GM21619 (cell line): ENCODE results near the gene PTPRN2.

Source experiments
- ATAC-seq: cut with Tn5 transposase; IDR thresholded peaks from one replicate; pipeline ENCODE4 v1.9.1; 2021; ENCODE audit not compliant: unreplicated experiment

Gene PTPRN2

DNA sequence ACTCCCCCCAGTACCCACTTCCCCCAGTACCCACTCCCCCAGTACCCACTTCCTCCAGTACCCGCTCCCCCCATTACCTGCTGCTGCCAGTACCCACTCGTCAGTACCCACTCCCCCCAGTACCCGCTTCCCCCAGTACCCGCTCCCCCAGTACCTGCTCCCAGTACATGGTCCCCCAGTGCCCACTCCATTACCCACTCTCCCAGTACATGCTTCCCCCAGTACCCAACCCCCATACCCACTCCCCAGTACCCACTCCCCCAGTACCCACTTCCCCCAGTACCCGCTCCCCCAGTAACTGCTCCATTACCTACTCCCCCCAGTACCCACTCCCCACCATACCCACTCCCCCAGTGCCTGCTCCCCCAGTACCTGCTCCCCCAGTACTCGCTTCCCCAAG, 700.2 kb downstream of the PTPRN2 start:
- no peak for ATAC-seq

DNA sequence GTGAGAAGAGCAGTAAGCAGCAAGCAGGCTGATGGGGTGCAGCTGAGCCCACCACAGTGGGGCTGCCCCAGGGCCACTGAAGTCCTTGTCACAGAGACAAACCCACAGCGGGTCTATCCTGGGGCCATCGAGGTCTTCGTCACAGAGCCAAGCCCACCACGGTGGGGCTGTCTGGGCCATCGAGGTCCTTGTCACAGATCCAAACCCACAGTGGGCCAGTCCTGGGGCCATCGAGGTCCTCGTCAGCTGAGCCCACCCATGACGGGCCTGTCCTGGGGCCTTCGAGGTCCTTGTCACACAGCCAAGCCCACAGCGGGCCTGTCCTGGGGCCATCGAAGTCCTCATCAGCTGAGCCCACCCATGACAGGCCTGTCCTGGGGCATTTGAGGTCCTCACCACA, 700.9 kb downstream of the PTPRN2 start:
- no peak for ATAC-seq

DNA sequence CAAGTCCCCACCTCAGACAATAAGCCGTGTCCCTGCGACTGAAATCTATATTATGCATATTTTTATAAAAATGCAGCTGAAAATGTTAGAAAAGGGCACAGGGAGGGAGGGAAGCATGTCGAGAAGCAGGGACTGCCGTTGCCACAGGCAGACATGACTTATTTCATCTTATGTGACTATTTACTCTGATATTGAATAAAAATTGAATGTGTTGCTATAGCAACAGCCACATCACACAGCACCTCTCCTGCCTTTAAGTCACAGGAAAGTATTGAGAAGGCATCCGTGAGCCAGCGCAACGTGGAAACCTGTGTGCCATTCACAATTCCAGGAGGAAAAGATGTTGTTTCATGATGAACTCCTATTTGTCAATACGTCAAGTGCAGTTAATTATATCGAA, 701.4 kb downstream of the PTPRN2 start:
- ATAC-seq, result no peak

DNA sequence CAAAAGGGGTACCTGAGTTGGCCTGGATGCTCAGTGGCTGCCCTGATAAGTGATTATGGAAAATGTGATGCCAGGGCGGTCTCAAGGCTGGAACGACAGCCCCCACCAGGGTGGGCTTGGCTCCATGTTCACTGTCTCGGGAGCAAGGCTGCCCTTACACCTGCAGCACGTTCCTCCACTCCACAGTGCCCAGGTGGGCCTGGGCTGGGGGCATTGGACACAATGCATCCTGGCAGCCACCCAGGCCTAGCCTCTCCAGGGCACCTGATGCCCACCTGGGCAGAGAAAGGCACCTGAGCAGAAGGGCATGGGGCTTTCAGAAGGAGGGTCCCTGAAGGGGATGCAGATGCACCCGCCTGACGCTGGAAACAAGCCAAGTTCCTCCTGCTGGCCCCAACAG, 702.5 kb downstream of the PTPRN2 start:
- no peak for ATAC-seq

DNA sequence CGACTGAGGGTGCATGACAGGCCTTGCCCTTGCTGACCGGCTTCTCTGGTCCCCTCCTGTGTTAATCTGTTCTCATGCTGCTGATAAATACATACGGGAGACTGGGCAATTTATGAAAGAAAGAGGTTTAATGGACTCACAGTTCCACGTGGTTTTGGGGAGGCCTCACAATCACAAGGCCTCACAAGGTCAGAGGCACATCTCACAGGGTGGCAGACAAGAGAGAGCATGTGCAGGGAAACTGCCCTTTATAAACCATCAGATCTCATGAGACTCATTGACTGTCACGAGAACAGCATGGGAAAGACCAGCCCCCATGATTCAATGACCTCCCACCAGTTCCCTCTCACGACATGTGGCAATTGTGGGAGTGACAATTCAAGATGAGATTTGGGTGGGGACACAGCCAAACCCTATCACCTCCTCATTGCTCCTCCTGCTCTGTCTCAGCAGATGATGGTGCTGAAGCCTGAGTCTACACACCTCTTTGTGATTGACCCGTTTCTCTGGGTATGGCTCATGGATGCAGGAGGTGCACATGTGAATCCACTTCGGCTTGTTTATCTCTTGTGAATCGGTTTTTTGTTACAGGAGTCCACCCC, 703.1 kb downstream of the PTPRN2 start:
- no peak for ATAC-seq

DNA sequence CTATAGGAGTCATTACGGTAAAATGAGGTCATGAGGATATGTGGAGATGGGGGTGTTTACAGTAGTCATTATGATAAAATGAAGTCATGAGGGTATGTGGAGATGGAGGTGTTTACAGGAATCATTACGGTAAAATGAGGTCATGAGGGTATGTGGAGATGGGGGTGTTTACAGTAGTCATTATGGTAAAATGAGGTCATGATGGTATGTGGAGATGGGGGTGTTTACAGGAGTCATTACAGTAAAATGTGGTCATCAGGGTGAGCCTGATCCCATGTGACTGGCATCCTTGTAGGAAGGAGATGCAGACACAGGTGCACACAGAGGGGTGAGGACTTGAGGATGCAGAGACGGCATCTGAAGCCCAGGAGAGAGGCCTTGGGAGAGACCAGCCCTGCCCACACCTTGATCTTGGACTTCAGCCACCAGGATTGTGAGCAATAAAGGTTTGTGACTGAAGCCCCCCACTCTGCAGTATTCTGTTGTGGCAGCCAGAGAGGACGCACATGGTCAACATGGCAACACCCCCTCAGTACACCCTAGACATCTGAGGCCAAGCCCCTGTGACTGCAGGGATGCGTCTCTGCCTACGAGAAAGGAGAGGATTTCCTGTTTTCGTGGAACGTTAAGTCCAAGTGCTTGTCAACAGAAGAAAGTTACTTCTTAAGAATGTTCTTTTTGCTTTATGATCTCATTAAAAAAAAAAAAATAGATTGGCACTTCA, 706.4 kb downstream of the PTPRN2 start:
- ATAC-seq, result no peak

DNA sequence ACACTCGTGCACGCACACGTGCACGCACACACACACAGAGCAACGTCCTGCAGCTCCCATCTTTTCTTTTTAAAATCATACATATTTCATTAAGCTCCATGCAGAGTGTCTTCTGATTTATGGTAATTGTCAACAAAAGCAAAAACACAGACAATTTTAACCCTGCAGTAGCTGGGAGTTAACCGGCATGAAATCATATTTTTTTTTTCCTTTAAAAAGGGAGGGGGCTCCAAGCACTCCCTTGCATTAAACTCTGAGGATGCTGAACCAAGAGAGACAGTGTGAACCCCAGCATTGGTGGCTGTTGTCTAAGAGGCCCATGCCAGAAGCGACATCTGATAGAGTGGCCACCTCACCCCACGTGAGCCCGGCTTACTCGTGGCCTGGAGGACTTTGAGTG, 708.2 kb downstream of the PTPRN2 start:
- ATAC-seq, result no peak

DNA sequence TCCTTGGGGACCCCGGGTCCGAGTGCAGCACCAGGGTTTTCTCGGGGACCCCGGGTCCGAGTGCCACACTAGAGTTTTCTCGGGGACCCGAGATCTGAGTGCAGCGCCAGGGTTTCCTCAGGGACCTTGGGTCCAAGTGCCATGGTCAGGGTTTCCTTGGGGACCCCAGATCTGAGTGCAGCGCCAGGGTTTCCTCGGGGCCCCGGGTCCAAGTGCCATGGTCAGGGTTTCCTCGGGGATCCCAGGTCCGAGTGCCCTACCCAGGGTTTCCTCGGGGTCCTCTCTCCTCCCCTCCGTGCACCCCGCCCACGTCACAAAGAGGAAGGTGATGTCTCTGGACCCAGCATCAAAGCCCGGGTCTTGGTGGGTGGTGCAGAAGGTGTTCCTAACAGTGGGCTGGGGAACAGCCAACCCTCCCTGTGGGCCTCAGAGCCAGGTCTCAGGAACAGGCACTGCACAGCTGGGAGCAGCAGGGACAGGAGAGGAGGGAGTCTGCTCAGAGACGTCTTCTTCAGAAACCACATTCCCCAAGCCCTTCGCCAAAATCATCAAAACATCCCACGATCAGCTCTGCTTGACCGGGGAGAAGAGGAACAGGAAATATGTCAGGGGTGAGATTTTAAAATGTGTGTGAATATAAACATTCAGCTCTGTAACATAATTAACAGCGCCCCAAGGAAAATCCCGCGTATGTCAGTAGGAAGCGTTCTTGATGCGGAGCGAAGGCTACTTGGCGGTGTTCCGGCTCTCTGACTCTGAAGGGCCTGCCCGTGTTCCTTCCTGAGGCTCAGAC, 710.1 kb downstream of the PTPRN2 start:
- no peak for ATAC-seq

DNA sequence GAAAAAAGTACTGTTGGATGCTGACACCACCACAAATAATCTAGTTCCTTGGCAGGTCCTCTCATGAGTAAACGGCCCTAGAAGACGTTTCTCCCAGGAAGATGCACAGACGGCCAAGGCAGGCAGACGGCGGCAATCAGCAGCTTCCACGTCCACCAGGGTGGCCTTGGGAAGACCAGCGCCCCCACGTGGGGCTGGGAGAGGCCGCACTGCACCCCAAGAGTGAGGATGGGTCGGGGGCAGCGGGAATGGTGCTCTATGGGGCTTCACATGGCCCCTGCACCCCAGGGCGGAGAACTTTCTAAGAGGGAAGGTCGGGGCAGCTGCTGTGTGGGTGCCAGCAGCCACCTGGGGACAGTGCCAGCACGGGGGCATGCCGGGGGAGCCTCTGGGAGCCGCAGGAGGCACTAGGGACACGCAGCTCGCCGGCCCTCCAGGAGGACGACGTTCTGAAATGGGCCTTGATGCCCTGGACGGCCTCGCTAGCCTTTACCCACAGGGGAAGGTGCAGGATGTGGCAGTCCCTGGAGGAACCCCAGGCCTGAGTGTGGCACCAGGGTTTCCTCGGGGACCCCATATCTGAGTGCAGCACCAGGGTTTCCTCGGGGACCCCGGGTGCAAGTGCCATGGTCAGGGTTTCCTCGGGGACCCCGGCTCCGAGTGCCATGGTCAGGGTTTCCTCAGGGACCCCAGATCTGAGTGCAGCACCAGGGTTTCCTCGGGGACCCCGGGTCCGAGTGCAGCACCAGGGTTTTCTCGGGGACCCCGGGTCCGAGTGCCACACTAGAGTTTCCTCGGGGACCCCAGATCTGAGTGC, 710.9 kb downstream of the PTPRN2 start:
- ATAC-seq, result no peak

DNA sequence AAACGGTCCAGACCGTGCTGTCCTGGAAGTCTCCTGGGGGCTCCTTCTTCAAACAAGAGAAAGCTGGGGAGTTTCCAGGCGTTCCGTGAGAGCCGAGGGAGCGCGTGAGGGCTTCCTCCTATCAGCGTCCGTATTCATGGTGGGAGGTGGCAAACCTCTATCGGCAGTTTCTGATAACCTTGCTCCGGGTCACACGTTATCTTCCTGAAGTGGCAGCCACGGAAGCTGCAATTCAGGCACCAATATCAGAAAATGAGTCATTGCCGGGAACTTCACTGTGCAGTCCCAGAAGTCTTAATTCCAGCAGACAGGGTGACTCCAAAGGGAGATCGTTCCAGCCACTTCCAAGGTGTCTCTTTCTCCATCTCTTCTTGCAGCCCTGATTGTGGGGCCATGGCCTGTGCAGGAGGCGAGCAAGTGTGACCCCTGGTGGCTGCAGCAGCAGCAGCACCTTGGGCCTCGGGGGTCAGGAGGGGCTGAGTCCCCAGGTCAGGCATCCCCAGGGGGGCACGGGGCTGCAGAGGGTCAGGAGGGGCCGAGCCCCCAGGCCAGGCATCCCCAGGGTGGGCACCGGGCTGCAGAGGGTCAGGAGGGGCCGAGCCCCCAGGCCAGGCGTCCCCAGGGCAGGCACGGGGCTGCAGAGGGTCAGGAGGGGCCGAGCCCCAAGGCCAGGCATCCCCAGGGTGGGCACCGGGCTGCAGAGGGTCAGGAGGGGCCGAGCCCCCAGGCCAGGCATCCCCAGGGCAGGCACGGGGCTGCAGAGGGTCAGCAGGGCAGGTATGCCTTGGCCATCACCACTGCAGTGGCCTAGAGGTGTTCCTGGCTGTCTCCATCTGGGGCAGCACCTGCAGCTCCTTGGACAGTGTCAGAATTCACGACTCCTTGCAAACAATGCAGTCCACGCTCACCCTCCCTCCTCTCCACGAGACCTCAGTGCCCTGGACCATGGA, 712.1 kb downstream of the PTPRN2 start:
- ATAC-seq, result no peak

DNA sequence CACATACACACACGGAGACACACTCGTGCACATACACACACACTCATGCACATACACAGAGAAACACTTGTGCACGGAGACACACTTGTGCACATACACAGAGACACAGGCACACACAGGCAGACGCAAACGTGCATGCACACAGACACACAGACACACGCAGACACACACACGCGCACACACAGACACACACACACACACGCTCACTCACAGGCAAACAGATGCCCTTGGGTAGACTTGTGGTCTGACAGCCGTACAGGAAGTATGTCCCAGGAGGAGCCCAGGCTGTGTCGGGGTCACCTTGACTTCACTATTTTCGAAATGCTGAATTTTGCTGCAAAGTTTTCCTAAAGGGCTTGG, 712.8 kb downstream of the PTPRN2 start:
- ATAC-seq, result no peak

DNA sequence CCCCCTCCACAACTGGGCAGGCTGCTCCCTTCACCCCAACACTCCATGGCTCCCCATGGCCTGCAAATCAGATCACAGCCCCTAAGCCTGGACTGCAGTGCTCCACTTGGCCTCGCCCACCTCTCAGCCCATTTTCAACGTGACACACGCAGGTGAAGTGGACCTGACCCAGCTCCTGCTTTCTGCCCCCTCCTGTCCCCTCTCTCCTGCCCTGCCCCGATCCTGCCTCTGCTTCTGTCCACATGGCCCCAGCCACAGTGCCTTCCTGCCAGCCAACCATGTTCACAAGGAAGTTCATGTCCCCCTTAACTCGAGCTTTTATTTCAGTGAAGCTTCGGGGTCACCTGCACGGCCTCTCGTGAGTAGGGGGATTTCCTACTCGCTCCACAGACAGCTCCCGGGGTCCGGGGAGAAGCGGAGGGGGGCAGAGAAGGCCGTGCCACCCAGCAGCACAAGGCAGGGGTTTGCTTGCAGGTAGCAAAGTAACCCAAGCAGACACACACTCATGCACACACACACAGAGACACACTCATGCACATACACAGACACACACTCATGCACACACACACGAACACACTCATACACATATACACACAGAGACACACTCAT, 713.3 kb downstream of the PTPRN2 start:
- ATAC-seq, result no peak

DNA sequence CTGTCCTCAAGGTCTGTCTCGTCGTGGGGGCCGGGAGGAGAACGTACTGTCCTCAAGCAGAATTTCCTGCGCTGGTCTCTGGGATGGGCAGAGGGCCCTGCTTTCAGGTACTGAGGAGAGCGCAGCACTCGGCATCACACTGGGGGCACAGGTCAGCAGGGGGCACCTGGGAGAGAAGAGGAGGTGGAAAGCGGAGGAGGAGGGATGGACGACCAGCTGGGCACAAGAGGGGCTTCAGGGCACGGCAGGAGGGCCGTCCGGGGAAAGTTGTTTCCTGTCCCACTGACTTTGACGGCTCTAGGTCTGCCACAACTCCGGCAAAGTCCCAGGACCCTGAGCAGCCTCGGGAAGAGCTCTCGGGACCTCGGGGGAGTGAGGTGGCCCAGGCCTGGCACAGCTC, 714.0 kb downstream of the PTPRN2 start:
- ATAC-seq, result no peak

DNA sequence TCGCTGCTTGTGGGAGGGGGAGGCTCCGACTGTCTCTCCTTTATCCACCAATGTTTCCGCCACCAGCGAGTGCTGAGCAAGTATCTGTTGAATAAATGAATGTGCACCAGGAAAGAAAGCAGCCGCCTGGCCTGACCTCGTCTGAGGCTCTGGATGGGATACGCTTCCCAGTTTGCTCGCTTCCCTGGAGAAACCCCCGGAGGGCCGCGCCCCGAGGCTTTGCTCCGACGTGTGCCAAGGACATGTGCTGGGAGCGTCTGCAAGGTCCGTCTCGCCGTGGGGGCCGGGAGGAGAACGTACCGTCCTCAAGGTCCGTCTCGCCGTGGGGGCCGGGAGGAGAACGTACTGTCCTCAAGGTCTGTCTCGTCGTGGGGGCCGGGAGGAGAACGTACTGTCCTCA, 714.4 kb downstream of the PTPRN2 start:
- ATAC-seq, result no peak

DNA sequence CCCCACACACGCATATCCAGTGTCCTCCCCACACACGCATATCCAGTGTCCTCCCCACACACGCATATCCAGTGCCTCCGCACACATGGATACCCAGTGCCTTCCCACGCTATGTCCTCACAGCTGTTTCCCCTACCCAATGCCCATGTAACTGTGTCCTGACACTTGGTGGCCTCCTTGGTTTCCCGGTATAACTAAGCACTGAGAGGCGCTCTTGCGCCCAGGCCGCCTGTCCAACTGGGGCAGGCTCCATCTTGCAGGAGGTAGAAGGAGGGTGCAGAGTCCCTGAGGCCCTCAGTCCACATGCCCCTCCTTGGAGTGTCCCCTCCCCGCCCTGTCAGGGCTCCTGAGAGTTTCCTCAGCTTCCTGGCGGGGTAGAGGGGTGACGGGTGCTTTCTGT, 715.2 kb downstream of the PTPRN2 start:
- ATAC-seq, result no peak

DNA sequence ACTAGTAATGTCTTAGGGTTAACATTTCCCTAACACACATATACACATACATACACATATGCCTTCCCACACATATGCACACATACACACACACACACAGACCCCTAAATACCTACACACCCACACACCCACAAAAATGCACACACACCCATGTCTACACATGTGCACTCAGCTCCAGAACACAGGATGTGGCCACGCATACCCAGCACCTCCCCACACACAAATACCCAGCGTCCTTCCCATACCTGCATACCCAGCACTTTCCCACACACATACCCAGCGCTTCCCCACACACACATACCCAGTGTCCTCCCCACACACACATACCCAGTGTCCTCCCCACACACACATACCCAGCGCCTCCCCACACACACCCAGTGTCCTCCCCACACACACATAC, 715.9 kb downstream of the PTPRN2 start:
- no peak for ATAC-seq

DNA sequence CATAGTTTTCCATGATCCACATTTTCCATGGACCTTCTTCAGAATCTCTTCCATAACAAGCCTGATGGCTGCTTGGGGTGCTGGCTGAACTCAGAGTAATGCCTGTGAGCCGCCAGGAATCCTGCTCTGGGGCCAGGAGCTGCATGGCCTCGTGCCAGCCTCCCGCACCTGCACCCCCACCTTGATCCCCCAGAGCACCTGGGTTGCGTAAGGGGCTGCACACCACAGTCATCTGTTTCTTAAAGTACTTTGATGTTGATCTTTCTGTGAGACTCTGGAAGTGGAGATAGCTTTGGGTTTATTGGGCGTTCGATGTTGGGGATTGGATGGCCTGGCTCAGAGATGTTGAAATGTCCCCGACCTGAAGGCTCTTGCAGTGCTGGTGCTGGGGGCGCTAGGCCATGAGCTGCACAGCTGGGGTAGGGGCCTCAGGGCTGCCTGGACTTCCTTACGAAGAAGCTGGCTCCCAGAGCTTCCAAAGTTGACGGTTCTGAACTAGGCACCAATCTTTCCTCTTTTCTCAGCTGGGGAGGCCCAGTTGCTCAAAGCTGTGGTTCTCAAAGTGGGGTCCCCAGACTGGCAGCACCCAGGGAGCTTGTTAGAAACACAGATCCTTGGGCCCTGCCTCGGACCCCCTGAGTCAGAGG, 716.9 kb downstream of the PTPRN2 start:
- ATAC-seq, result no peak

DNA sequence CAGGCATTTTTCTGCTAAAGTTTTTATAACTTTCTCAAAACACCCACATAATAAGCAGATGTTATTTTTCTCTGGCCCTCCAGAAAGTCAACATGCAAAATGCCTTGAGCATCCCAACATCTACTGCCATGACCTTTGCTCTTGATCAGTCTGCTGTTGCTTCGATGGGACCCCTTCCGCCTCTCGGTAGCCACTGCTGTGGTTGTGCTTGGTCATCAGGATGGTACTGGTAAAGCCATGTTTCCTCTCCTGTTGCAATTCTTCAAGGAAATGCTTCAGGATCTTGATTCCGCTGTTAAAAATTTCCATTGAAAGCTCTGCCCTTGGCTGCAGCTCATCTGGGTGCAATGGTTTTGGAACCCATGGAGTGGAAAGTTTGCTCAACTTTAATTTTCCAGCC, 717.8 kb downstream of the PTPRN2 start:
- no peak for ATAC-seq

DNA sequence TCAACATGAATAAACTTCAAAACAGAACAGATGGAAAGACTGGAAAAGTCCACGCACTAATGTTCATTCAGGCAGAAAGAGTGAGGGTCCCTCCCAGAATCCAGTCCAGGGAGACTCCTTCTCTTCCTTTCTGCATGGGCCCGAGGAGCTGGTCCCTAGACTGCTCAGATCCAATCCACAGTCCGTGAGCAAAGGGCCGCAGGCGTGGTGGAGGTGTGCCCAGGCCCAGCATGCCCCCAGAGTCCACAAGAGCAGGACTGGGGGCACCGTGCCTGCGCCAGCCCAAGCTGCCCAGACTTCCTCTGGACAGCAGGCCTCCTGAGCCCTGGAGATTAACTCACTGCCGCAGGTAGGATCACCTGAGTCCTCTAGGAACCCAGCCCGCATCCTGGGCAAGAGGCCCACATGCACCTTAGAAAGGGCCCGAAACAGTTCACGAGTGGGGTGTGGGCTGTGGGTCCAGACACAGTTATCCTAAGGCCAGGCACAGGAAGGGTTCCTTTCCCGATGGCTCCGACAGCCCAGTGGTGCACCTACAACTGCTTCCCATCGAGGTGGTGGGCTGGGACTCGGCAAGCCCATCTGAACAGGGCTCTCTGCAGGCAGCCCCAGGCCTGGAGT, 719.8 kb downstream of the PTPRN2 start:
- no peak for ATAC-seq
